Measurements from ENCODE around the gene CDK15.

- TF ChIP-seq CREB1 (IDR thresholded peaks at IDR 0.05; ENCODE audit: low read depth) (no peak), MAX (IDR thresholded peaks at IDR 0.05) (no peak), YY1 (IDR thresholded peaks at IDR 0.05; ENCODE audit: low read depth) (no peak), TCF12 (IDR thresholded peaks at IDR 0.05; ENCODE audit: low read depth) (no peak), EP300 (IDR thresholded peaks at IDR 0.05; ENCODE audit: borderline replicate concordance) (no peak), FOXM1 (IDR thresholded peaks at IDR 0.05; ENCODE audit: borderline replicate concordance, low read depth) (no peak), EGR1 (IDR thresholded peaks at IDR 0.05) (no peak), REST (IDR thresholded peaks at IDR 0.05; ENCODE audit: low read depth) (no peak)
Observed at GRCh38 chr2:201796478-201796865, 9.9 kb upstream of the CDK15 start.
